Putamen (tissue), 1 donor: ENCODE results near the gene BGLAP.

ENCODE experiments used
- DNase-seq: peaks from one replicate; pipeline ENCODE4 v3.0.0-alpha.2; 2016; ENCODE audit warnings: low spot score

BGLAP gene

DNA sequence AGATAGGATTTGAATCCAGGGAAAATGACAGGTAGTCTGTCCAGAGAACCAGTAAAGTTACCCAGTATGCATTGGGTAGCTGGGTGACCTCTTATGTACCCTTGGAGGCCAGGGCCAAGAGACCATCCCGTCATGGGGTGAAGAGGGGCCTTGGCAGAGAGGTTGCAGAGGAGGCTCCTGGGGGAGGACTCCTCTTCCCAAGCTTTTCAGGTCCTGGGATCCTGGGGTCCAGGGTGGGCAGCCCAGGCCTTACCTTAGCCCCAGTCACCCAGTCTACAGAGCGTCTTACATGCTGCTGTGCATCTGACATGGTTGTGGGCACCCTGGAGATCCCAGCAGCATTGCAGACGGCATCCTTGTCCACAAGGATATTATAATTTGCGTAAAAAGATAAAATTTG lies 15.2 kb upstream of the BGLAP start:
- no peak for DNase-seq

DNA sequence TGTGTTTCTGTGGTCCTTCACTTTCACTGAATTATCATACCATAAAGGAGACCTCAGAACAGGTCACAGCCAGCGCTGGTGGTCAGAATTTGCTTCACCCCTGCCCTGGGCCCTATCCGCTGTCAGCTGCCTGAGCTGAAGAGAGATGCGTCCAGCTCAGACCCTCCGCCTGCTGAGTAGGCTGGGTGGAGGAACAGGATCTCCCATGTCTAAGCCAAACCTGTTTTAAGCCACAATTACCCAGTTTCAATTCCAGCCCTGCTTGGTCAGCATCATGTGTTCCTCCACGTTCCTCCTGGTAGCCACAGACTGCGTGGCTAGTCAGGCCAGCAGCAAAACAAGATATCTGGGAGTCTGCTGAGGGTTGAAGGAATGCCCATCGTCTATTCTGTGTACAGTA lies 13.5 kb upstream of the BGLAP start:
- no peak for DNase-seq

DNA sequence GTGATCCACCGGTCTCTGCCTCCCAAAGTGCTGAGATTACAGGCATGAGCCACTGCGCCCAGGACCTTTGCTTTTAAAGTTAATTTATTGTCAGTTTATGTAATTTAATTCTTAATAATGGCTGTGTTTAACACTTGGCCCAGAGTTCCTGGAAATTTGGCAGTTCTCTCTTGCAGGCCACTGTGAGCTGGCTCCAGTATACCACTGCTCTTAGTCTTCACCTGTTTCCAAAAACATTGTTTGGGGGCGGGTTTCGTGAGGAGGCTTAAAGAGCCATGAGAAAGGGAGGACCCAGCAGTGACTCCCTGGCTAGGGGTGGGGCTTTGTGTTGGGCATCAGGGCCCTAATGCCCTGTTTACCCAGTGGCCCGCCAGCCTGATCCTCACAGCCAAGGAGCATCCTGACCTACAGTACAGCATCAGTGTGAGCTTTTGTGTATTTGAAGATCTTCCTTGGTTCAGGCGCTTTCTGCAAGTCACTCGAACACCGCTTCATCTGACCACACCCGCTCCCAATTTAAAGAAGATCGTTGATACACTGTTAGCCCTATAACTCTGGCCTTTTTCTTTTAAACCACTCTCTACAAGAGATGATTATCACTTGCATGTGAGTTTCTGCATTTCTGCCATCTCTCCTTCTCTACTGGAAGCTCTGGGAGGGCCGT lies 12.0 kb upstream of the BGLAP start:
- no peak for DNase-seq

DNA sequence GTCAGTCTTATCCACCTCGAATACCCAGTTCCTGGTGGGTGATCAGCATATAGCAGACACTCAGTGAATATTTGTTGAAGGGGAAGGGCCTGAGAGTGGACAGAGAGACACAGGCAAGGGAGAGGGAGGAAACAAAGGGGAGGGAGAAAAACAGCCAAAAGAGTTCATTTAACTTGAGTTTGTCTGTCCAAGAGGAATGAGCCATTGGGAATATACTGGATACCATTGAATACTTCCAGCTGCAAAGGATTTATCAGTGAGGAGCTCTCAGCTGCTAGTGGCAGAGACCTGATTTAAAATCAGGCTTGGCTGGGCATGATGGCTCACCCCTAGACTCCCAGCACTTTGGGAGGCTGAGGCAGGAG lies 11.5 kb upstream of the BGLAP start:
- DNase-seq, result no peak

DNA sequence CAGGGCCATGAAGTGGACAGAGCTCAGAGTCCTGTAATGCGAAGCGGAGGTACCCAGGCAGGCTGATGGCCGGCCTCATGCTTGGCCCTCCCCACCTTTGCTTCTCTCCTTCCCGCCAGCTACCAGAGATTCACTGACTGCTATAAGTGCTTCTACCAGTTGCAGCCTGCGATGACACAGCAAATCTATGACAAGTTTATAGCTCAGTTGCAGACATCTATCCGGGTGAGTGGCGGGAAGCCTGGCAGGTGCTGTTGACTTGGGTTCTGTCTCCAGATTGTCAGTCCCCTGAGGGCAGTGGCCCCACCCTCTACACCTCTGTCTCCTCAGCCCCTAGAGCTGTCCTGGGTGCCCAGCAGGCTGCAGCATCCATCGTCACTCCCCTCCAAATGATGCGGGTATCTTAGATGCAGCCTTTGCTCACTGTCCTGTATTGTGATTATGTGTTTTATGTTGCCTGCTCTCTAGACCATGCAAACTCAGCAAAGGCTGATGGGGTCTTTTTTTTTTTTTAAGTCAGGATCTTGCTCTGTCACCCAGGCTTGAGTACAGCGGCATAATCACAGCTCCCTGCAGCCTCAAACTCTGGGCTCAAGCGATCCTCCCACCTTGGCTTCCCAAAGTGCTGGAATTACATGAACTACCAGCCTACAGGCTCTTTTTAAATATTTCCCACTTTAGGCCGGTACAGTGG lies 9.6 kb upstream of the BGLAP start:
- DNase-seq, result no peak

DNA sequence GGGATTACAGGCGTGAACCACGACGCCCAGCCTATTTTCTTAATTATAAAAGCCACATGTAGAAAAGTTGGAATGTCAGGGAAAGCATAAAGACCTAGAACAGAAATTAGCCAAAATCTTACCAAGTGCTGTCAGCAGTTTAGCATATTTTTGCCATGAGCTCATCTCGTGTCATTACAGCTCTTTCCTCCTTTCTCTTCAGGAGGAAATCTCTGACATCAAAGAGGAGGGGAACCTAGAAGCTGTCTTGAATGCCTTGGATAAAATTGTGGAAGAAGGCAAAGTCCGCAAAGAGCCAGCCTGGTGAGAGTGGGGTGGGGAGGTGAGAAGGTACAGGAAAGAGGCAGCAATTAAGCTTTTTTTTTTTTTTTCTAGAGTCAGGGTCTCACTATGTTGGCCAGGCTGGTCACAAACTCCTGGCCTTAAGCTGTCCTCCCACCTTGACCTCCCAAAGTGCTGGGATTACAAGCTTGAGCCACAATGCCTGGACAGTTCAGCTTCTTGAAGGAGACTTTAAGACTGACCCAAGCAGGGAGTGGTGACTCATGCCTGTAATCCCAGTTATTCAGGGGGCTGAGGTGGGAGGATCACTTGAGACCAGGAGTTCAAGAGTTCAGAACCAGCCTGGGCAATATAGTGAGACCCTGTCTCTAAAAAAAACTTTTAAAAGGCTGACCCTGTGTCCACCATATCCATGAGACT lies 8.4 kb upstream of the BGLAP start:
- no peak for DNase-seq

DNA sequence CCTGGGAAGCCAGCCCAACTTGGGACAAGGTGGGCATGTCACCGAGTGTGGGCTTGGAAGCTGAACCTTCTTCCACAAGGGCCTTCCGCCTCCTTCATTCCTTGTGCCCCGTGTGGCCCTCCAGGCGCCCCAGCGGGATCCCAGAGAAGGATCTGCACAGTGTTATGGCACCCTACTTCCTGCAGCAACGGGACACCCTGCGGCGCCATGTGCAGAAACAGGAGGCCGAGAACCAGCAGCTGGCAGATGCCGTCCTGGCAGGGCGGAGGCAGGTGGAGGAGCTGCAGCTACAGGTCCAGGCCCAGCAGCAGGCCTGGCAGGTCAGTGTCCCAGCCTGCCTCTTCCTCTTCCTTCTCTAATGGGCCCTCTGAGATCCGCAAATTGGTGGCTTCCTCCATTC lies 5.8 kb upstream of the BGLAP start:
- DNase-seq, result no peak

DNA sequence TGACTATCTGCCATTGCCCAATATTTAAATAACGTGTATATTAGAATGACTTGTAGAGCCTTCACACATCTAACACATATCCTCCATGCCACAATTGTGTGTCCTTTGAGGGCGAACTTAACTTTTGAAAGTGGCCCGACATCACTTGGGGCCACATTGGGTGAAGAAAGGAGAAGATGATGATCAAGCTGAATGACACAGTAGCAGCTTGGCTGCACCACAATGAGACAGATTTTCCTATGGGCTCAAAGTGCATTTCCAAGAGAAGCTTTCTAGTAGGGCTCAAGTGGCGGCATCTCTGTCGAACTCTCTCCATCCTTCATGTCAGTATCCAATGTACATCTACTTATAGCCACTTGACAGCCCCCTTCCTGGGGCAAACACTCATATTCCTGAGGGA lies 3.7 kb upstream of the BGLAP start:
- no peak for DNase-seq

DNA sequence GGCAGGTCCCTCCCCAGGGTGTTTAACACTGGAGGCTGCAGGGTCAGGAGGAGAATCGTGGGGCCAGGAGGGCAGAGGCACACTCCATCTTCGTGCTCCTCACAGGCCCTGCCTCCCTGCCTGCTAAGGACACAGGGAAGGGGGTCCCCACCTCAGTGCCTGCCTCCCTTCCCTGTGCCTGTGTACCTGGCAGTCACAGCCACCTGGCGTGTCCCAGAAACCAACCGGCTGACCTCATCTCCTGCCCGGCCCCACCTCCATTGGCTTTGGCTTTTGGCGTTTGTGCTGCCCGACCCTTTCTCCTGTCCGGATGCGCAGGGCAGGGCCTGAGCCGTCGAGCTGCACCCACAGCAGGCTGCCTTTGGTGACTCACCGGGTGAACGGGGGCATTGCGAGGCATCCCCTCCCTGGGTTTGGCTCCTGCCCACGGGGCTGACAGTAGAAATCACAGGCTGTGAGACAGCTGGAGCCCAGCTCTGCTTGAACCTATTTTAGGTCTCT lies 623 bp upstream of the BGLAP start:
- DNase-seq, result no peak

DNA sequence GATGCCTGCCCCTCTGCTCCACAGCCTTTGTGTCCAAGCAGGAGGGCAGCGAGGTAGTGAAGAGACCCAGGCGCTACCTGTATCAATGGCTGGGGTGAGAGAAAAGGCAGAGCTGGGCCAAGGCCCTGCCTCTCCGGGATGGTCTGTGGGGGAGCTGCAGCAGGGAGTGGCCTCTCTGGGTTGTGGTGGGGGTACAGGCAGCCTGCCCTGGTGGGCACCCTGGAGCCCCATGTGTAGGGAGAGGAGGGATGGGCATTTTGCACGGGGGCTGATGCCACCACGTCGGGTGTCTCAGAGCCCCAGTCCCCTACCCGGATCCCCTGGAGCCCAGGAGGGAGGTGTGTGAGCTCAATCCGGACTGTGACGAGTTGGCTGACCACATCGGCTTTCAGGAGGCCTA lies 754 bp downstream of the BGLAP start:
- DNase-seq, result no peak

DNA sequence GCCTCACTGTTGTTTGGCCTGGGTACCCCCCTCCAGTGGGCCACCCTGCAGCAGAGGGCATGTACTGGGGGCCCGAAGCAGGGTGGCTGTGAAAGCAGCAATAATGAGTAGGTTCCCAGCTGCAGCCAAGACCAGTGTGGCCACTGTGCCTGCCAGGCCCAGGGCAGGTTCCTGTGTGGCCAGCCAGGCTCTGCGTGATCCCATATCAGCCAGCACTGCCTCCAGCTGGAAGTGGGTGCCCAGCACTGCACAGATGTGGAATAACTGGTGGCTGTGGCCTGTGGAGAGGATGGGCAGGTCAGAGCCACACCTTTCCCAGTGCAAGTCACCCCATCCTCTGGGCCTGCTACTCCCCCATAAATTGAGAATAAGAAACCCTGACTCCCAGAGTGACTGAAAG lies 2.1 kb downstream of the BGLAP start:
- DNase-seq, result no peak

DNA sequence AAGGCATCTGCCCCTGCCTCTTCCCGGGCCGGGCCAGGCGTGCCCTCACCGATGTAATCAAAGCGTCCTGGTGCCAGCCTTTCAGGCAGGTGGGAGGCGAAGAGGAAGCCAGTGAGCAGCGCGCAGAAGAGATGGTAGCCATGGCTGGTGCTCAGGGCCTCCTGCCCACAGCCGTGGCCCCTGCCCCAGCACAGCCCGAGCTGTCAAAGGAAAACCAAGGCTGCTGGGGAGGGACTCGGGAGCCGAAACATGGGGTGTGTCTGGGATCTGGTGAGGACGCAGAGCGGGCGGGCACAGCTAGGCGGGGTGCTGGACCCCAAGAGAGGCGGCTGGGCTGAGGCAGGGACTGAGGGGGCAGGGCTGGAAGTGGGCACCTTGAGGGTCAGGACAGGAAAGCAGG lies 2.7 kb downstream of the BGLAP start:
- no peak for DNase-seq

DNA sequence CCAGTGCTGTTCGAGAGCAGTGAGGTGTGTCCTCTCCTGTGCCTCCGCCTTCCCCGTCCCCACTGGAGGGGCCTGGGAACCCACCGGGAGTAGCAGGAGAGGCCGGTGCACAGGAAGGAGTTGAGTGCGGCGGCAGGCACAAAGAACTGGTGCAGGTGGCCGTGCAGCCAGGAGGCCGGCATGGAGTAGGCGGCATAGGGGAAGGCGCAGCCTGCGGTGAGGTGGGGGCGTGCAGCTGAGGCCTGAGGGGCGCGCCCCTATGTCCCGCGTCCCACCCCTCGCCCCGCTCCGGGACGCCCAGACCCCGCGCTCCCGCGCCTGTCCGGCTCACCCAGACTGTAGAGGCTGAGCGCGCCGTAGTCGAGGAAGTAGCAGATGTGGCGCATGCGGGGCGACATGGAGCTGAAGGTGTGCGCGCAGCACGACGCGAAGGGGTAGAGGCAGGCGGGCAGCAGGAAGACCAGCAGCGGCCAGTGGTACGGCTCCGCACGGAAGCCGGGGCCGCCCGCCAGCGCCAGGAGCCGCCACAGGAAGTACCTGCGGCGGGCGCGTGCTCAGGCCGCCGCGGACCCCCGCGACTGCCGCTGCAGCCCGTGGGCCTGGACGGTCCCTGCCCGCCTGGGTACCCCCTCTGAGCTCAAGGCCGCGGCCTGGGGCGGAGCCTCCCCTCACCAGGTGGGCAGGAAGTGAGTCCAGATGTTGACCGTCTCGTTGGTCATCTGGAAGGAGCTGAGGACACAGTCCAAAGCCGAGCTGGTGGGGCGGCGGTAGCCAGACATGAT lies 3.7 kb downstream of the BGLAP start:
- no peak for DNase-seq

DNA sequence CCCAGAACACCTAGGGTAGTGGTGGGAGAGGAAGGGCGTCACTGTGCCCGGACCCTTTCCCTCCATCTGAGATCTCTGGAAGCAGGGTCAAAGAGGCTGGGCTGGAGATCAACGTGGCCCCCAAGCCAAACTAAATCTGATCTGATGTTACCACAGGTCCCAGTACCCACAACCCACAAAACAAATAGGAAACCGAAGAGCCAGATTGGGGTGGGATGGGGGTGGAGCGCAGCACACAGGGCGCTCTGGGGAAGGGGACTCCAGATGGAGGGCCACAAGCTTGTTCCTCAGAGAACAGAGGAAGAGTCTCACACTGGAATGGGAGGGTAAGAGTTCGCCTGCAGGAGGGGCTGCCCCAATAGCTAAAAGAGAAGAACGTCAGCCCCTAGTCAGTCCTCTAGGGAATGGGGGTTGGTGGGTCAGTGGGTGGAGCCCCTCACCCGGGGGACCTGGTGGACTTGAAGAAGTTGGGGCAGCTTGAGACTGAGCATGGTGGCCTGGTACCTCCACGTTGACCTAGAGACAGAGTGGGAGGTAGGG lies 4.3 kb downstream of the BGLAP start:
- DNase-seq, result no peak

DNA sequence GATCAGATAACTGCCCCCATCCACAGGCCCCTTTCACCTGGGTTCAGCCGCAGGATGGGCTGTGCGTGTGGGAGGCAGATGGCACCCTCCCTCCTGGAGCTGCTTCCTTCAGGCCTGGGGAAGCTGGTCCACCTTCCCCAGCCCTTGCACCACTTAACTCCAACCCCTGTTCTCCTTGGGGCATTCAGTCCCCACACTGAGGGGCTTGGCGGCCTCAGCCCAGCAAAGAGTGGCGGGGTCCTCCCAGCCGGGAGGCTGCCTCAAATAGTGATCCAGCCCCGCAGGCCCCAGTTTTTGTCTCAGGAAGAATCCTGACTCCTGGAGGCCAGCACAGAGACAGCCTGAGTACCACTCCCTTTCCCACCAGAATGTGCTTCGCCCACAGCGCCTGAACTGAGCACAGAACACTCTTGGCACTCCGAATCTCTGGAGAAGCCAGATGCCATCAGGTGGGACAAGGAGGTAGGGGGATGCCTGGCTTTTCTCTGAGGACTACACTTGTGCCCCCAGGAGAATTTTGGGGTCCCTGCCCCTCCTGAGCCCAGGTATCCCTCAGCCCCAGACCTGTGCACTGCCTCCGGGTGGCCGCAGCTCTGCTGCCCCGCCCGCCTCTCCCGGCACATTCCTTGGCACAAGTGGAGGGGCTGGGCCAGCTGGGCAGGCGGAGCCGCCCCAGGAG lies 4.9 kb downstream of the BGLAP start:
- no peak for DNase-seq

DNA sequence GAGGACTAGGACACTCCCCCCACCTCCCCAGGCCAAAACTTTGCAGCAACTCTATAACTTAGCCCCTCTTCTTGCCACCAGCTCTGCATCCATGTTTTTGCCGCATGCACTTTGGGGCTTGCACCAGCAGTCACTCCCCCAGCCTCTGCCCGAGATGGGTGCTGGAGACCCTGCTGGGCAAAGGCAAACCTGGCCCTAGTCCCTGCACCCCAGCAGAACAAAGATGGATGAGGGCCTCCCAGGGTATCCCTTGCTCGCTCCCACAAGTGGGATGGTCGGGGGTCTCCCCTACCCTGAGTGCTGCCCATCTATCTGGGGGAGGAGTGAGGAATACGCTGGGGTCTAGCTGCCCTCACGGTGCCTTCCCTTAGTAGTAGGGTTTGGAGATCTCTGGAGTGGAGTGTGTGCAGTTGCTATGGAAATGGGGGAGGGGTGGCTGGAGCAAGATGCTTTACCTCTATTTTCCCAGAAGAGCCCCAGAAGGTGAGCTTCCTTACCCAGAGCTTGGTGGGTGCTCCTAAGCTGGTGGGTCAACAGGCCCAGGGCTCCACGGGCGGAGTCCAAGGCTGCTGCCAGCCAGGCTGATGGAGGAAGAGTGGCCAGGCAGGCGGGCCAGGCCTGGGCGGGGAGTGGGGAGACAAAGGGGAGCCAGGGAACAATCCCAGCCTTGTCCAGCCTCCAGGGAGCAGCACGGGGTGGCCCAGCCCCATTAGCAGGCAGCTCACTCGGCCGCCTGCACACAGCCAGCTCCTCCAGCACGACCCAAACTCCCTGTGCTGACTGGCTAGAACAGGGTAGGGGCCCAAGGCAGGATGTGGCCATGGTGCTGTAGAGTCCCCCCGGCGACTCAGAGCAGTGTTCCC lies 5.7 kb downstream of the BGLAP start, which contains the start of gene PAQR6:
Gene PAQR6, minus strand, starts transcription at position 597 of the 863 bp plus-strand sequence. CDS start 1,325 bp downstream, outside the sequence.
- DNase-seq, result peak; percentile 97

DNA sequence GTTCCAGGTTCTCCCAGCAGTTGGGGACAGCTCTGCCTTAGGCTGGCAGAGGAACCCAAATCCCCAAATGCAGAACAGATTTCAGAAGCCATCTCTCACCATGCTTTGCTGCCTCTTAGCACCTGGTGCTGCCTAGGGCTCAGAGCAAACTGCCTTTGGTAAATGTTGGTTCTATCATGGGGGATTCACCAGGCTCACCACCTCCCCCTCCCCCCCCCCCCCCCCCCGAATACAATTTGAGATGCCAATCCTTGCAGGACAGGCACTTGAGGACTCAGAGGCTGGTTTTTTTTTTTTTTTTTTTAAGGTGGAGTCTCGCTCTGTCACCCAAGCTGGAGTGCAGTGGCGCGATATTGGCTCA lies 6.3 kb downstream of the BGLAP start:
- no peak for DNase-seq

DNA sequence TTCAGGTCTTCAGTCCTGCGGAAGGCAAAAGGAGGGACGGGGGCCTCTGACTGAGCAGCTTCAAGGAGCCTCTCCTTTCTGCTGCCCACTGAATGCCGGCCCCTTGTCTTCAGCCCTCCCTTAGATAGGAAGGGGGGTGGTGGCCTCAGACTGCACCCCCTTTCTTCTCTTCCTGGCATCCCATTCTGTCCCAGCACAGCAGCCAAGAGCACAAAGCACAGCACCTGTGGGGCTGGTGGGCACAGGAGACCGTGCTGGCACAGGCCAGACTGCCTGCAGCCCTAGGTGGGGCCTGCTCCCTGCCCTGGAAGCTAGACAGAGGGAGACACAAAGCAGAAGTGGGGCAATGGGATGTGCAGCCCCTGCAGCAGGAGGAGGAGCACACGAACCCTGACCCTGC lies 7.6 kb downstream of the BGLAP start:
- DNase-seq, result no peak

DNA sequence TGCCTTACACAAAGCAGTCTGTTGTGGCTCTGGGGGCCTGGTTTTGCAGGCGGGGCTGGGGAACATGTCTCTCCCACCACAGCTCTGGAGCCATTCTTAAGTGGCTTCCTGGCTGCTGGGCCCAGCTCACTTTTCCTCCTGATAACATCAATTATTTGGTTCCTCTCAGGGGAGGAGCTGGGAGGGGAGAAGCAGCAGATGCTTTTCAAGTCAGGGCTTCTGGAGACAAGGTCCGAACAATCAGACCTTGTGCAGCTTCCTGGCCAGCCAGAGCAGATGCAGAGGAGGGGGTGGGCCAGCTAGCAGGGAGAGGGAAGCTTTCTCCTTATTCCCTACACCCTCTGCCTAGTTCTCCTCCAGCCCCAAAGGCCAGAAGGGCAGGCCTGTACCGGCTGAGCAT lies 9.5 kb downstream of the BGLAP start:
- peak; percentile 46 for DNase-seq

DNA sequence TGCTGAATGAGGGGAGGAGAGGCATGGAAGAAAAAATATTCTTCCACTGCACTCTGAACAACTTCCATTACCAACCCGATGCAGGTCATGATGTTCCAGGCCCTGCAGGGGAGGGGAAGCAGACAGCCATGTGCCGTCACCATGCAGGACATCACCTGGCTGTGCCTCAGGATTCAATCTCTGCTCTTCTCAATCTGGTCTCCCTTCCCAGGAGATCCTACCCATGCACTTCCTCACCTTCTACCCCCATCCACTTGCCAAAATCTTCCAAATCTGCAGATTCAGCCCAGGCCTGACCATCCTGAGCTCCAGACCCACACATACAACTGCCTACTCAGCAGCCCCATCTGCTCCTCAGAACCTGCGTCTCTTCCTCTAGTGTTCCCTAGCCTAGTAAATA lies 11.7 kb downstream of the BGLAP start:
- no peak for DNase-seq

DNA sequence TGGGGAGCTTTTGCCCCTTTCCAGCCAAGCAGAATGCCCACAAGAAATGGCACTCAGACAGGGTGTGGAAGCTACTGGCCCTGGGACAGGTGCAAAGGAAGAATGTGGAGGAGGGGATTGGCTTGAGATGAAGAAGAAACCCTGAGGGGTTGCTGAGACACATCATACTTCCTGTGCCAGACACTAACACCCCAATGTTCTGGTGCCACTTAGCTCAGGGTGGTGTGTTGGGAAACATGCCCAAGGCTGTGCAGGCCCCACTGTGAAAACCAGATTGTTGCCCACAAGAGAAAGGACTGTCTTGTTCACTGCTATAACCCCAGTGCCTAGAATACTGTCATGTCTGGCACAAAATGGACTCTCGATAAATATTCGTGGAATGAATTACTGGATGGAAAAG lies 15.7 kb downstream of the BGLAP start:
- DNase-seq, result no peak
